Esophagus muscularis mucosa (tissue), 2 donors: Measurements from ENCODE around the gene PTS.

ENCODE experiments used
- POLR2A ChIP-seq: fragments of 450-650 bp; IDR thresholded peaks from one replicate; pipeline ENCODE4 v1.6.1; 2017; ENCODE audit warnings: antibody characterized with exemption, moderate library complexity, mild to moderate bottlenecking, low read depth
- POLR2AphosphoS5 ChIP-seq, 2 donors: sonication (generic); formaldehyde crosslinking; IDR thresholded peaks; one replicate each; pipeline ENCODE4 v1.6.1; 2017; ENCODE audit warnings: antibody characterized with exemption in 2 of 2

GRCh38 chr11:112277941-112278340 is 51.7 kb downstream of the PTS start:
- no peak for TF ChIP-seq POLR2A
- no peak for TF ChIP-seq POLR2AphosphoS5 (IDR thresholded peaks at IDR 0.05)
